ENCODE data around the gene CCDC85C.

Gene CCDC85C

GRCh38 chr14:99551034-99551922 lies 52.7 kb downstream of the CCDC85C start:
- no peak for DNase-seq
- intact Hi-C loops (cut with DNase I) = no loop called here

GRCh38 chr14:99550387-99550992 lies 53.5 kb downstream of the CCDC85C start:
- intact Hi-C loops (cut with DNase I) = no loop called here
- no peak for DNase-seq

- intact Hi-C loops (cut with DNase I) = no loop called here
- DNase-seq = peak in 8 of 42 donors; percentile 16 to 68 (median 36)
These were observed 54.3 kb downstream of the CCDC85C start for GRCh38 chr14:99549684-99550083.

- DNase-seq = peak in 39 of 42 donors; percentile 36 to 92 (median 69)
- intact Hi-C loops (cut with DNase I) = no loop called here
These were observed 55.0 kb downstream of the CCDC85C start for GRCh38 chr14:99548871-99549515.

GRCh38 chr14:99548255-99548654 lies 55.8 kb downstream of the CCDC85C start:
- DNase-seq = peak in 1 of 42 donors; percentile 37
- intact Hi-C loops (cut with DNase I) = no loop called here

GRCh38 chr14:99546234-99546879 lies 57.6 kb downstream of the CCDC85C start:
- DNase-seq = peak in 6 of 42 donors; percentile 28 to 64 (median 51)
- intact Hi-C loops (cut with DNase I) = no loop called here

- no peak for DNase-seq
- intact Hi-C loops (cut with DNase I) = no loop called here
These were observed 58.4 kb downstream of the CCDC85C start for GRCh38 chr14:99545586-99545985.

GRCh38 chr14:99544991-99545390 lies 59.0 kb downstream of the CCDC85C start:
- intact Hi-C loops (cut with DNase I) = no loop called here
- no peak for DNase-seq

- DNase-seq = no peak
- intact Hi-C loops (cut with DNase I) = no loop called here
These were observed 60.0 kb downstream of the CCDC85C start for GRCh38 chr14:99543985-99544384.

- DNase-seq = no peak
- intact Hi-C loops (cut with DNase I) = no loop called here
These were observed 60.6 kb downstream of the CCDC85C start for GRCh38 chr14:99543370-99543769.

- no peak for DNase-seq
- intact Hi-C loops (cut with DNase I) = no loop called here
These were observed 61.4 kb downstream of the CCDC85C start for GRCh38 chr14:99542566-99542965.

- DNase-seq = no peak
- intact Hi-C loops (cut with DNase I) = no loop called here
These were observed 62.1 kb downstream of the CCDC85C start for GRCh38 chr14:99541677-99542470.

- peak in 12 of 42 donors; percentile 29 to 73 (median 56) for DNase-seq
- intact Hi-C loops (cut with DNase I) = no loop called here
These were observed 62.8 kb downstream of the CCDC85C start for GRCh38 chr14:99541211-99541610.

GRCh38 chr14:99540196-99541032 lies 63.6 kb downstream of the CCDC85C start:
- intact Hi-C loops (cut with DNase I) = no loop called here
- no peak for DNase-seq

- no peak for DNase-seq
- intact Hi-C loops (cut with DNase I) = no loop called here
These were observed 64.5 kb downstream of the CCDC85C start for GRCh38 chr14:99539491-99539890.

GRCh38 chr14:99538733-99539132 lies 65.3 kb downstream of the CCDC85C start:
- intact Hi-C loops (cut with DNase I) = no loop called here
- no peak for DNase-seq

- DNase-seq = no peak
These were observed 65.7 kb downstream of the CCDC85C start for GRCh38 chr14:99538275-99538674.

GRCh38 chr14:99537399-99537798 lies 66.6 kb downstream of the CCDC85C start:
- intact Hi-C loops (cut with DNase I) = no loop called here
- no peak for DNase-seq

More at GRCh38 chr14:99538275-99538674, 65.7 kb downstream of the CCDC85C start:
- intact Hi-C loops (cut with DNase I) = no loop called here

Measured in head of caudate nucleus (tissue), 42 donors.